MM.1S (cell line): ENCODE results near the gene DHPS.

Experiments
- DNase-seq: peaks from one replicate; pipeline ENCODE4 v3.0.0-alpha.2; 2015
- H2AFZ ChIP-seq: fragments of 300-600 bp; sonication (generic); 2 replicates; pipeline ENCODE4 v1.6.0; 2016; ENCODE audit warnings: antibody characterized with exemption, low read length
- H3F3A ChIP-seq: fragments of 300-600 bp; sonication (generic); 2 replicates; pipeline ENCODE4 v1.6.1; 2016; ENCODE audit warnings: mild to moderate bottlenecking, antibody characterized with exemption, low read length, moderate library complexity, mixed read lengths; ENCODE audit not compliant: insufficient read depth
- H3K27ac ChIP-seq: fragments of 300-600 bp; sonication (generic); 2 replicates; pipeline ENCODE4 v1.5.1; 2016; ENCODE audit warnings: mild to moderate bottlenecking, low read length
- H3K27me3 ChIP-seq: fragments of 300-600 bp; sonication (generic); replicated peaks from 2 replicates; pipeline ENCODE4 v1.6.0; 2016; ENCODE audit warnings: low read length; ENCODE audit not compliant: insufficient read depth
- H3K36me3 ChIP-seq: fragments of 300-600 bp; sonication (generic); replicated peaks from 2 replicates; pipeline ENCODE4 v1.6.1; 2016; ENCODE audit warnings: mild to moderate bottlenecking, low read length, mixed read lengths; ENCODE audit not compliant: insufficient read depth
- H3K4me1 ChIP-seq: fragments of 300-600 bp; sonication (generic); 2 replicates; pipeline ENCODE4 v1.6.1; 2016; ENCODE audit warnings: low read length, mixed read lengths
- H3K4me2 ChIP-seq: fragments of 300-600 bp; sonication (generic); 2 replicates; pipeline ENCODE4 v1.6.0; 2016; ENCODE audit warnings: low read depth, low read length
- H3K4me3 ChIP-seq: fragments of 300-600 bp; sonication (generic); 2 replicates; pipeline ENCODE4 v1.5.1; 2016; ENCODE audit warnings: low read length, mixed read lengths
- H3K79me2 ChIP-seq: fragments of 300-600 bp; sonication (generic); 2 replicates; pipeline ENCODE4 v1.6.1; 2016; ENCODE audit warnings: mixed run types, low read length, mixed read lengths
- H3K9ac ChIP-seq: fragments of 300-600 bp; sonication (generic); 2 replicates; pipeline ENCODE4 v1.6.1; 2016; ENCODE audit warnings: low read length, mixed read lengths
- H3K9me2 ChIP-seq: fragments of 300-600 bp; sonication (generic); replicated peaks from 2 replicates; pipeline ENCODE4 v1.6.1; 2016; ENCODE audit warnings: mild to moderate bottlenecking, low read length, mixed read lengths; ENCODE audit not compliant: insufficient read depth
- H3K9me3 ChIP-seq: fragments of 300-600 bp; sonication (generic); replicated peaks from 2 replicates; pipeline ENCODE4 v1.6.1; 2016; ENCODE audit warnings: mild to moderate bottlenecking, low read length, mixed read lengths; ENCODE audit not compliant: insufficient read depth
- H4K20me1 ChIP-seq: fragments of 300-600 bp; sonication (generic); 2 replicates; pipeline ENCODE4 v1.6.1; 2016; ENCODE audit warnings: mild to moderate bottlenecking, low read length, moderate library complexity, mixed read lengths; ENCODE audit not compliant: insufficient read depth
- CTCF ChIP-seq: fragments of 300-600 bp; sonication (generic); IDR thresholded peaks from 2 replicates; pipeline ENCODE4 v1.5.1; 2016; ENCODE audit warnings: antibody characterized with exemption, low read length, mixed read lengths
- EZH2 ChIP-seq: fragments of 300-600 bp; sonication (generic); optimal IDR thresholded peaks from 2 replicates; pipeline ENCODE3; 2017; ENCODE audit warnings: low read depth, mild to moderate bottlenecking, antibody characterized with exemption, low read length, mixed read lengths
- EZH2phosphoT487 ChIP-seq: fragments of 300-600 bp; sonication (generic); IDR thresholded peaks from 2 replicates; pipeline ENCODE4 v1.6.1; 2018; ENCODE audit warnings: antibody characterized with exemption, low read length

Gene DHPS

GRCh38 chr19:12669270-12670158 is 12.2 kb downstream of the DHPS start:
- Histone ChIP-seq H2AFZ (peak overlapping the region; percentile 94), H3K27me3 (no peaks in the 10 kb centered on the region), H3K9me2 (no peaks in the 10 kb centered on the region), H3K4me2 (peak overlapping the region; percentile 83), H3K4me1 (peaks cover 22% of the 10 kb centered on the region), H3F3A (no peaks in the 10 kb centered on the region), H4K20me1 (no peaks in the 10 kb centered on the region), H3K79me2 (peaks cover 60% of the 10 kb centered on the region), H3K36me3 (no peaks in the 10 kb centered on the region), H3K9ac (peak overlapping the region; percentile 96), H3K27ac (peak overlapping the region; percentile 87), H3K9me3 (no peaks in the 10 kb centered on the region), H3K4me3 (peak overlapping the region; percentile 97)
- TF ChIP-seq EZH2phosphoT487 (no peak), CTCF (no peak)
- DNase-seq = peak; percentile 84

GRCh38 chr19:12668932-12669269 is 12.8 kb downstream of the DHPS start:
- Histone ChIP-seq H3K36me3 (no peaks in the 10 kb centered on the region), H3K27ac (peak overlapping the region; percentile 87; the same call in 1 of the 2 replicates), H2AFZ (peak overlapping the region; percentile 94), H3K4me2 (peak overlapping the region; percentile 83), H3K9ac (peak overlapping the region; percentile 96), H4K20me1 (no peaks in the 10 kb centered on the region), H3K9me3 (no peaks in the 10 kb centered on the region), H3K9me2 (no peaks in the 10 kb centered on the region), H3K4me1 (peaks cover 22% of the 10 kb centered on the region), H3K27me3 (no peaks in the 10 kb centered on the region), H3F3A (no peaks in the 10 kb centered on the region), H3K79me2 (peaks cover 56% of the 10 kb centered on the region), H3K4me3 (peak overlapping the region; percentile 97)
- no peak for TF ChIP-seq CTCF
- TF ChIP-seq EZH2 = no peak
- no peak for TF ChIP-seq EZH2phosphoT487
- peak; percentile 41 for DNase-seq

GRCh38 chr19:12668346-12668745 is 13.3 kb downstream of the DHPS start:
- H3K36me3 ChIP-seq = no peaks in the 10 kb centered on the region
- H3K9ac ChIP-seq = peak overlapping the region; percentile 96
- H3K27ac ChIP-seq = peak overlapping the region; percentile 87; the same call in 1 of the 2 replicates
- H4K20me1 ChIP-seq = no peaks in the 10 kb centered on the region
- H3F3A ChIP-seq = no peaks in the 10 kb centered on the region
- peaks cover 22% of the 10 kb centered on the region for H3K4me1 ChIP-seq
- H3K27me3 ChIP-seq = no peaks in the 10 kb centered on the region
- H3K4me2 ChIP-seq = peak overlapping the region; percentile 83
- no peak overlapping the region for H2AFZ ChIP-seq
- H3K79me2 ChIP-seq = peaks cover 56% of the 10 kb centered on the region
- no peaks in the 10 kb centered on the region for H3K9me3 ChIP-seq
- H3K4me3 ChIP-seq = peak overlapping the region; percentile 97
- no peak for DNase-seq
- TF ChIP-seq CTCF (no peak), EZH2phosphoT487 (no peak), EZH2 (no peak)
- no peaks in the 10 kb centered on the region for H3K9me2 ChIP-seq
